ENCODE measurements around the gene NDUFB4. TPM values are rescaled to one million over a fixed set of nuclear protein-coding genes. Genes with fewer than 3 reads are reported as not detected.

The NDUFB4 gene
- total and polyA plus RNA-seq, 7 donors = 297 to 542 (median 323) TPM

- Histone ChIP-seq H3K27me3 (ENCODE audit: insufficient read depth in 3 of 3, low read length in 2 of 3) (no peaks in the 10 kb centered on the region), H3K4me3 (no peak overlapping the region), H3K27ac (no peak overlapping the region), H3K9me3 (no peaks in the 10 kb centered on the region), H3K4me1 (peaks cover 12% of the 10 kb centered on the region), H3K36me3 (ENCODE audit: insufficient read depth in 1 of 2, low read depth in 1 of 2) (no peaks in the 10 kb centered on the region)
- DNase-seq (peak in 1 of 2 donors; percentile 39), ATAC-seq (peak in 1 of 4 donors; percentile 28)
- TF ChIP-seq CTCF (IDR thresholded peaks at IDR 0.05) = no peak
- intact Hi-C loops (cut with DNase I) = loop anchor here in 1 of 2 donors (5.0 kb wide), 2 partner anchors 129 to 314 kb away; no protein-coding TSS in a partner anchor
- WGBS, 3 donors = 70 to 76% (median 75%) methylated on average over 7 of the region's 7 CpGs
These were observed 40.3 kb upstream of the NDUFB4 start for GRCh38 chr3:120555657-120556509.

- no peaks in the 10 kb centered on the region for H3K36me3 ChIP-seq (ENCODE audit: insufficient read depth in 1 of 2, low read depth in 1 of 2)
- DNase-seq (no peak), ATAC-seq (no peak)
- H3K27ac ChIP-seq = no peak overlapping the region
- intact Hi-C loops (cut with DNase I) = loop anchor here in 1 of 2 donors (5.0 kb wide), 2 partner anchors 130 to 315 kb away; no protein-coding TSS in a partner anchor
- no peak for TF ChIP-seq CTCF (IDR thresholded peaks at IDR 0.05)
- no peaks in the 10 kb centered on the region for H3K27me3 ChIP-seq (ENCODE audit: insufficient read depth in 3 of 3, low read length in 2 of 3)
- H3K4me1 ChIP-seq = peaks cover 12% of the 10 kb centered on the region
- H3K4me3 ChIP-seq = no peak overlapping the region
- H3K9me3 ChIP-seq = no peaks in the 10 kb centered on the region
These were observed 39.0 kb upstream of the NDUFB4 start for GRCh38 chr3:120557115-120557514.

GRCh38 chr3:120558771-120559241 lies 37.3 kb upstream of the NDUFB4 start:
- 1% methylated on average over 17 of the region's 17 CpGs for WGBS, 3 donors

GRCh38 chr3:120559242-120560061 lies 36.7 kb upstream of the NDUFB4 start:
- DNase-seq (peak in 1 of 2 donors; percentile 45), ATAC-seq (peak; percentile 31 to 62 (median 50))
- H3K27ac ChIP-seq = peak overlapping the region; percentile 63
- TF ChIP-seq CTCF (IDR thresholded peaks at IDR 0.05) = no peak
- peaks cover 12% of the 10 kb centered on the region for H3K4me1 ChIP-seq
- H3K27me3 ChIP-seq (ENCODE audit: insufficient read depth in 3 of 3, low read length in 2 of 3) = no peaks in the 10 kb centered on the region
- H3K36me3 ChIP-seq (ENCODE audit: insufficient read depth in 1 of 2, low read depth in 1 of 2) = no peaks in the 10 kb centered on the region
- H3K9me3 ChIP-seq = no peaks in the 10 kb centered on the region
- WGBS, 3 donors = 13 to 22% (median 19%) methylated on average over 15 of the region's 15 CpGs
- H3K4me3 ChIP-seq = peak overlapping the region; percentile 56
- intact Hi-C loops (cut with DNase I) = loop anchor here (2.0 to 5.0 kb wide), 6 partner anchors 132 to 667 kb away; no protein-coding TSS in a partner anchor

More at GRCh38 chr3:120558771-120559241, 37.3 kb upstream of the NDUFB4 start:
- Histone ChIP-seq H3K9me3 (no peaks in the 10 kb centered on the region), H3K36me3 (ENCODE audit: insufficient read depth in 1 of 2, low read depth in 1 of 2) (no peaks in the 10 kb centered on the region), H3K4me1 (peaks cover 12% of the 10 kb centered on the region), H3K27me3 (ENCODE audit: insufficient read depth in 3 of 3, low read length in 2 of 3) (no peaks in the 10 kb centered on the region), H3K27ac (peak overlapping the region; percentile 63), H3K4me3 (peak overlapping the region; percentile 56)
- peak; percentile 99 for TF ChIP-seq CTCF (IDR thresholded peaks at IDR 0.05)
- intact Hi-C loops (cut with DNase I) = loop anchor here (2.0 to 5.0 kb wide), 5 partner anchors 132 to 666 kb away; no protein-coding TSS in a partner anchor
- ATAC-seq (peak; percentile 85 to 91 (median 88)), DNase-seq (peak; percentile 90 to 92)

Data from psoas muscle (tissue), 8 donors.